HG02973 (cell line): ENCODE results near the gene TRAK2.
A peak's percentile ranks its signal among the peaks of the same experiment; 100 is the strongest.
"Not testable (repeated sequence)": the region's sequence is repeated elsewhere in the genome, so short reads cannot be mapped to it uniquely, and the experiment has no call there.

Experiments
- ATAC-seq: cut with Tn5 transposase; IDR thresholded peaks from one replicate; pipeline ENCODE4 v1.9.1; 2021; ENCODE audit warnings: moderate library complexity; ENCODE audit not compliant: unreplicated experiment

The TRAK2 gene

GRCh38 chr2:201450954-201451291 is 335 bp downstream of the TRAK2 start:
- peak; percentile 18 for ATAC-seq

- ATAC-seq: no peak
These were observed 2.6 kb downstream of the TRAK2 start for GRCh38 chr2:201448701-201449100.

DNA sequence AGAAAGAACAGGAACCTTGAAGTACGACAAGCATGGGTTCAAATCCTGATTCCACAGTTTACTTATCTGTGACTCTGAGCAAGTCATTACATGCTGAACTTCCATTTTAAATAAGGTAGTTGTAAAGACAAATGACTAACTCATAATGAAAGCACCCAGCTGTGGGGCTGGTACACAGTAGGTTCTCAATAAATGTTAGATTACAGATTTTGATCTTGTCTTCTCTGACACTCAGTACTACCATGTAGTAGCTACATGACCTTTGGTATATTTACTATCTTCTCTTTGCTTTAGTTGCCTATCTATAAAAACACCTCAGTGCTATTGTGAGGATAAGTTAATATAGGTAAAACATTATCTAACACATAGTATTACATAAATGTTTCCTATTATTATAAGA is 3.2 kb downstream of the TRAK2 start:
- no peak for ATAC-seq

DNA sequence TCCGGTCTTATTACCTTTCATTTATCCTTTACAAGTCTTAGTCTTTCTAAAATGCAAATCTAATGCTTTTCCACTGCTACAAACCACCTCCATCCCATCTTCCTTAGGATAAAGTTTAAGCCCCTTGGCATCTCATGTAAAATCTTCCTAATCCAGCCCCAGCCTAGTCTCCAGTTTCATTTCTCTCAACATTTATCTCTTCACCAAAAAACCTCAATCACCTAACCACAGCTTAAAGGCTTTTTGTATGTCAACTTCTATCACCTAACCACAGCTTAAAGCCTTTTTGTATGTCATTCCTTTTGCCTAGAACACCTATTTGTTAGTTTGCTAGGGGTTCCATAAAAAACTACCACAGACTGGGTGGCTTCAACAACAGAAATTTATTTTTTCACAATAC is 4.2 kb downstream of the TRAK2 start:
- no peak for ATAC-seq

GRCh38 chr2:201444746-201445465 is 6.4 kb downstream of the TRAK2 start:
- ATAC-seq: no peak

DNA sequence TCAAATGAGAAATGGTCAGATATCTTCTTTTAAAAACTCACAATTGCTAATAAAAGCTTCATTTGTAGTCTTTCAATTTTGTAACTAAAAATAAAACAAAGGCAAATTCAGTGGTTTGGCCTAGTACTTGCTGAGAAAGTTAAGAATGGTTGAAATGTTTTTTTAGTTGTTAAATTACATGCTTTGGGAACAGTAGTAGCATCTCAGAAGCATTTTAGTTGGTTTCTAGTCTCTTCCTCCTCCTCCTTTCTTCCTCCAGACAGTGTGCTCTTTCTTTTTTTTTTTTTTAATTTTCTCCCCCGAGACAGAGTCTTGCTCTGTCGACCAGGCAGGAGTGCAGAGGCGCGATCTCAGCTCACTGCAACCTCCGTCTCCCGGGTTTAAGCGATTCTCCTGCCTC is 9.8 kb downstream of the TRAK2 start:
- no peak for ATAC-seq

- no peak for ATAC-seq
These were observed 11.1 kb downstream of the TRAK2 start for GRCh38 chr2:201440182-201440581.

- not testable (repeated sequence) for ATAC-seq
These were observed 11.8 kb downstream of the TRAK2 start for GRCh38 chr2:201439336-201439922.

GRCh38 chr2:201436141-201436540 is 15.1 kb downstream of the TRAK2 start:
- no peak for ATAC-seq

GRCh38 chr2:201433394-201433995 is 17.8 kb downstream of the TRAK2 start:
- ATAC-seq: no peak

- no peak for ATAC-seq
These were observed 18.5 kb downstream of the TRAK2 start for GRCh38 chr2:201432621-201433393.

DNA sequence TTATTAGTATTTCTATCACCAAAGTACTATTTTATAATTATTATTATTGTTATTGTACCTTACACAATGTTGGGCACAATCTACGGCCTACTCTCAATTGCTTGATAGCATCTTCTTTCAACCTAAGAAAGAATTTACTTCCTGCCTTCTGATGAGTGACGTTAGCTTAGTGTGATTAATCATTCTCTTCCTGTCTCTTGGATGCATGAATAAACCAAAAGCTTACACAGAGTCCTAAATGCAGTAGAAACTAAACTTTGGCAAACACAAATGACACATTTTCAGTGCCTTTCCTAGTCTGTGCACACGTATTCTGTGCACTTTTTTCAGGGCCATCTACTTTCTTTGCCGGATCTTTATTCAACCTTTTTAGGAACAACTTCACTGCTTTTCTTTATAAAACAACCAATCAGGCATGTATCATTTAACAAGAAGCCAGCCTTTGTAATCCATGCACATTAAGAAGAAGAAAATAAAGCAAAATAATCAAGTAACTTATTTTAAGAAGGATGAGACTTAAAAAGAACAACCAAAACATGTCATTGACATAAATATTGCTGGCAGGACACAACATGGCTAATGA is 19.1 kb downstream of the TRAK2 start:
- ATAC-seq: no peak

GRCh38 chr2:201430839-201431238 is 20.4 kb downstream of the TRAK2 start:
- ATAC-seq: no peak

DNA sequence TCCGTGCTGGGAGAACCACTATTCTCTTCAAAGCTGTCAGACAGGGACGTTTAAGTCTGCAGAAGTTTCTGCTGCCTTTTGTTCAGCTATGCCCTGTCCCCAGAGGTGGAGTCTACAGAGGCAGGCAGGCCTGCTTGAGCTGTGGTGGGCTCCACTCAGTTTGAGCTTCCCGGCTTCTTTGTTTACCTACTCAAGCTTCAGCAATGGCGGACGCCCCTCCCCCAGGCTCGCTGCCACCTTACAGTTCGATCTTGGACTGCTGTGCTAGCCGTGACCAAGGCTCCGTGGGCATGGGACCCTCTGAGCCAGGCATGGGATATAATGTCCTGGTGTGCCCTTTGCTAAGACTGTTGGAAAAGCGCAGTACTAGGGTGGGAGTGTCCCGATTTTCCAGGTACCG is 20.9 kb downstream of the TRAK2 start:
- ATAC-seq: not testable (repeated sequence)

- not testable (repeated sequence) for ATAC-seq
These were observed 21.4 kb downstream of the TRAK2 start for GRCh38 chr2:201429835-201430234.

GRCh38 chr2:201428366-201428765 is 22.9 kb downstream of the TRAK2 start:
- ATAC-seq: not testable (repeated sequence)

- no peak for ATAC-seq
These were observed 25.3 kb downstream of the TRAK2 start for GRCh38 chr2:201425952-201426351.

DNA sequence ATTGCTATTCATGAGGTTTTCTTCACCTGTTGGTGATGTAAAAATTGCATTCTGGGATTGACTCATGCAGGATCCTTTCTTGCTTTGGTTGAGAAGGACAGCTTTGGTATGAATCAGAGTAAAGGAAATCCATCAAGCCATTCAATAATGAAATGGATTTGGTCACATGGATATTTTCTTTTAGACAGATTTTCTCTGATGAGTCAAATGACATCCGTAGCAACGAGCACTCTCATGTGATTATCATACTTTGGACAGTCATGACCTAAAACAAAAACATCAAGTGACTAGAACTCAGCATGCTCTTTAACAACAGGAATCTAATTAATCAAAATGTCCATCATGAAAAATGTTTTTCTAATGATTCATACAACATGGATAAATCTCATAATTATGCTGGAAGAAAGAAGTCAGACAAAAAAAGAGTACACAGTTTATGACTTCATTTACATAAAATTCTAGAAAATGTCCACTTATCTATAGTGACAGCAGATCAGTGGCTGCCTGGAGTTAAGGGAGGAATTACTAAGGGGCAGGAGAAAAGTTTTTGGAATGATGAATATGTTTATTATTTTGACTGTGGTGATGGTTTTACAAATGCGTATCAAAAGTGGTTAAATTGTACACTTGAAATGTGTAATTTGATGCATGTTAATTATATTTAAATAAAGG is 30.7 kb downstream of the TRAK2 start:
- ATAC-seq: no peak

DNA sequence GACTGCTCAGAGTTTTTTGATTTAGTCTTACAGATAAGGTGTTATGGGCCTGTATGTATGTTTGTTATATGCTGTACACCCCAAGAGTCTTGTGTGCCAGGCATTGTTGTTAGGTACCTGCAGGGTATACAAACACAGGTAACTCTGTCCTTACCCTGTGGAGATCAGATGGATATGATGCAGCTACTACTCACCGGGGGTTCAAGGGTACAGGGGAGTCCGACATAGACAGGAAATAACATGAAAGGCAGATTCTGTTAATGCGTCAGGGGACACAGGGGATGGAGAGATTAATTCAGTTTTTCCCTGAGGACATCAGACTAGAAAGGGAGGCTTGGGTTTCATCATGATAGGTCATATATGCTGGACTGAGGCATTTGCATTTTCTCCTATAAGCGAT is 31.3 kb downstream of the TRAK2 start:
- no peak for ATAC-seq

DNA sequence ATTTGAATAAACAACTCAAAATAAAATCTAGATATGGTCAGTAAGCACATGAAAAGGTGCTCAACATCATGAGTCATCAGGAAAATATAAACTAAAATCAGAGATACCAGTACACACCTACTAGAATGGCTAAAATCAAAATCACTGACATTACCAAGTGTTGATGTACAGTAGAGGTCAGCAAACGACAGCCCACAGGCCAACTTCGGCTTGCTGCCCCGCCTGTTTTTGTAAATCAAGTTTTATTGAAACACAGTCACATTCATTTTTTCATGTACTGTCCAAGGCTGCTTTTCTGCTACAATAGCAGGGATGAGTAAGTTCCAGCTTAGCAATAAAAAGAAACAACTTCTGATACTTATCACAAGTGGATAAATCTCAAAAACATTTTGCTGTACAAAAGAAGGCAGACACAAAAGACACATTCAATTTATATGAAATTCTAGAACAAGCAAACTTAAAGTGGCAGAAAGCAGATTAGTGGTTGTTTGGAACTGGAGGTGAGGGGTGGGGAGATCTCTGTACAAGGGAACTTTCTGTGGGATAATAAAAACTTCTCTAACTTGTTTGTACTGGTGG is 32.1 kb downstream of the TRAK2 start:
- ATAC-seq: no peak
